Fibroblast of the aortic adventitia (primary cell): ENCODE data around the gene CD9. TPM values are rescaled to one million over a fixed set of nuclear protein-coding genes. Genes with fewer than 3 reads are reported as not detected.

Experiments used
- DNase-seq: peaks from one replicate; pipeline ENCODE4 v3.0.0-alpha.2; 2010; ENCODE audit warnings: low read depth
- H3K4me3 ChIP-seq: 2 replicates; pipeline ENCODE4 v1.5.1; 2011; ENCODE audit warnings: low read depth, mild to moderate bottlenecking, control low read depth, low read length, moderate library complexity
- CTCF ChIP-seq: IDR thresholded peaks from 2 replicates; pipeline ENCODE4 v1.5.1; 2011; ENCODE audit warnings: mild to moderate bottlenecking, low read length, control low read depth, inconsistent platforms; ENCODE audit not compliant: insufficient read depth
- total RNA-seq: library from RNA; depleted of rRNA; stranded (reverse); fragments of >200 nt; gene quantifications from 2 replicates; pipeline ENCODE4 v1.2.3, GENCODE V29; 2012; ENCODE audit warnings: low replicate concordance

The CD9 gene
- total RNA-seq, 1 donor: 407 TPM

- peak; percentile 40 for DNase-seq
- no peak for TF ChIP-seq CTCF
- H3K4me3 ChIP-seq: no peak overlapping the region
Observed at GRCh38 chr12:6268484-6269157, 68.4 kb downstream of the CD9 start.

- H3K4me3 ChIP-seq: no peak overlapping the region
- no peak for DNase-seq
- TF ChIP-seq CTCF: no peak
Observed at GRCh38 chr12:6269986-6270385, 69.8 kb downstream of the CD9 start.

DNA sequence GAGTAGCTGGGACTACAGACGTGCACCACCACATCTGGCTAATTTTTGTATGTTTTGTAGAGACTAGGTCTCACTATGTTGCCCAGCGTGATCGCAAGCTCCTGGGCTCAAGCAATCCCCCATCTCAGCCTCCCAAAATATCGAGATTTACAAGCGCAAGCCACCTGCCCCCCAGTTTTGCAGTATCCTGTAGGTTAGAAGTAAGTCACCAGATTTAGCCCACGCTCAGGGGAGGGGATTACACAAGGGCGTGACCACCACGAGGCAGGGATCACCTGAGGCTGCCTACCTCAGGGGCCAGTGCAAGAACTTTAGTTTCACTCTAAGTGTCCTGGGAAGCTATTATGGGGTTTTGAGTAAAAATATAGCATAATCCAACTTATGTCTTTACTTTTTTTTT, 71.1 kb downstream of the CD9 start:
- DNase-seq: no peak
- TF ChIP-seq CTCF: no peak
- no peak overlapping the region for H3K4me3 ChIP-seq

- H3K4me3 ChIP-seq: no peak overlapping the region
- DNase-seq: no peak
- TF ChIP-seq CTCF: no peak
Observed at GRCh38 chr12:6272300-6273204, 72.4 kb downstream of the CD9 start.

DNA sequence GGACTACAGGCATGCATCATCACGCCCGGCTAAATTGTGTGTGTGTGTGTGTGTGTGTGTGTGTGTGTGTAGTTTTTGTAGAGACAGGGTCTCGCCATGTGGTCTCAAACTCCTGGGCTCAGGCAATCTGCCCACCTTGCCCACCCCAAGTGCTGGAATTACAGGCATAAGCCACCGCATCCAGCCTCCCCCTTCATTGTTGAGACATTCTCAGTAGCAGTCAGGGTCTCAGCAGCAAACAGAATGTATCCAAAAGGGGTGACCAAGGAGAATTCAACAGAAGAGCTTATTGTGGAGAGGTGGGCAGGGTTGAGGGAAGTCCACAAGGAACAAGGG, 73.0 kb downstream of the CD9 start:
- no peak overlapping the region for H3K4me3 ChIP-seq
- DNase-seq: no peak

More for the DNA sequence above, 73.0 kb downstream of the CD9 start:
- TF ChIP-seq CTCF: no peak
